Adrenal gland (tissue), 5 donors: ENCODE results near the gene HNRNPH3.

Experiments
- POLR2A ChIP-seq, 2 donors: fragments of 450-650 bp; IDR thresholded peaks; one replicate each; pipeline ENCODE4 v1.6.1; 2017; ENCODE audit warnings: antibody characterized with exemption in 2 of 2, mild to moderate bottlenecking in 2 of 2, moderate library complexity in 1 of 2
- TF ChIP-seq, protein P1 (sequence below), 6 experiments: fragments of 450-650 bp in 4 of 6; fragments of 200-600 bp in 2 of 6; sonication (generic) in 1 of 6; IDR thresholded peaks; 1 replicate in 5 of 6; 2 replicates in 1 of 6; pipeline versions ENCODE4 v1.5.1 to v1.8.0; 2016 to 2021; ENCODE audit warnings: antibody characterized with exemption in 6 of 6, mild to moderate bottlenecking in 2 of 6, moderate library complexity in 1 of 6
- donor health status: DM: no; HTN: no; CAD: no.

DNA sequence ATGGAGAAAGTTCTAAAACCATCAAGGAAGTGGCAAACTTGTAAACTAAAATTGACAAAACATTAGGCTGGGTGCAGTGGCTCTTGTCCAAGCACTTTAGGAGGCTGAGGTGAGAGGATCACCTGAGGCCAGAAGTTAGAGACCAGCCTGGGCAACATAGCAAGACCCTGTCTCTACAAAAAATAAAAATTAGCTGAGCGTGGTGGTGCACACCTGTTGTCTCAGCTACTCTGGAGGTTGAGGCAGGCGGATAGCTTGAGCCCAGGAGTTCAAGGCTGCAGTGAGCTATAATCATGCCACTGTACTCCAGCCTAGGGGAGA lies 29.4 kb upstream of the HNRNPH3 start:
- TF ChIP-seq, protein P1, sequence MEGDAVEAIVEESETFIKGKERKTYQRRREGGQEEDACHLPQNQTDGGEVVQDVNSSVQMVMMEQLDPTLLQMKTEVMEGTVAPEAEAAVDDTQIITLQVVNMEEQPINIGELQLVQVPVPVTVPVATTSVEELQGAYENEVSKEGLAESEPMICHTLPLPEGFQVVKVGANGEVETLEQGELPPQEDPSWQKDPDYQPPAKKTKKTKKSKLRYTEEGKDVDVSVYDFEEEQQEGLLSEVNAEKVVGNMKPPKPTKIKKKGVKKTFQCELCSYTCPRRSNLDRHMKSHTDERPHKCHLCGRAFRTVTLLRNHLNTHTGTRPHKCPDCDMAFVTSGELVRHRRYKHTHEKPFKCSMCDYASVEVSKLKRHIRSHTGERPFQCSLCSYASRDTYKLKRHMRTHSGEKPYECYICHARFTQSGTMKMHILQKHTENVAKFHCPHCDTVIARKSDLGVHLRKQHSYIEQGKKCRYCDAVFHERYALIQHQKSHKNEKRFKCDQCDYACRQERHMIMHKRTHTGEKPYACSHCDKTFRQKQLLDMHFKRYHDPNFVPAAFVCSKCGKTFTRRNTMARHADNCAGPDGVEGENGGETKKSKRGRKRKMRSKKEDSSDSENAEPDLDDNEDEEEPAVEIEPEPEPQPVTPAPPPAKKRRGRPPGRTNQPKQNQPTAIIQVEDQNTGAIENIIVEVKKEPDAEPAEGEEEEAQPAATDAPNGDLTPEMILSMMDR (IDR thresholded peaks at IDR 0.05): no peak
- no peak for TF ChIP-seq POLR2A (IDR thresholded peaks at IDR 0.05)
